H7 (cell line): ENCODE data around the gene EPHX1. TPM values are rescaled to one million over a fixed set of nuclear protein-coding genes. Genes with fewer than 3 reads are reported as not detected.

Experiments
- DNase-seq: peaks from one replicate; pipeline ENCODE4 v3.0.0; 2012
- H3K27me3 ChIP-seq: 2 replicates; pipeline ENCODE4 v1.6.0; 2011; ENCODE audit warnings: mild to moderate bottlenecking, low read length; ENCODE audit not compliant: control insufficient read depth, insufficient read depth
- H3K36me3 ChIP-seq: replicated peaks from 2 replicates; pipeline ENCODE4 v1.5.1; 2011; ENCODE audit warnings: low read length; ENCODE audit not compliant: control insufficient read depth, insufficient read depth
- H3K4me3 ChIP-seq: 2 replicates; pipeline ENCODE4 v1.5.1; 2011; ENCODE audit warnings: low read depth, mild to moderate bottlenecking, control low read depth, low read length, moderate library complexity; ENCODE audit not compliant: insufficient read depth
- total RNA-seq: library from RNA; depleted of rRNA; stranded (reverse); fragments of >200 nt; shearing (Covaris generic); gene quantifications from 2 replicates; pipeline ENCODE4 v1.2.3, GENCODE V29; 2014; rRNA removed

The EPHX1 gene
- total RNA-seq, 1 experiment from 2014 or later, result 52.1 TPM

- Histone ChIP-seq H3K4me3 (peak within 1 kb of the TSS; percentile 99), H3K27me3 (no peaks in the 10 kb centered on the region), H3K36me3 (peaks cover 11% of the 10 kb centered on the region)
- DNase-seq, result peak; percentile 68
Measured at GRCh38 chr1:225888898-225889601, 79.1 kb downstream of the EPHX1 start, which contains the start of gene LEFTY1. Gene LEFTY1 (minus strand): TSS chr1:225889146. CDS start chr1:225889066, 80 bp downstream.

- DNase-seq, result no peak
- no peak overlapping the region; the same call in 1 of the 2 replicates for H3K4me3 ChIP-seq
- no peaks in the 10 kb centered on the region for H3K27me3 ChIP-seq
- H3K36me3 ChIP-seq, result peaks cover 11% of the 10 kb centered on the region
Measured at GRCh38 chr1:225889743-225890142, 79.8 kb downstream of the EPHX1 start.

- peaks cover 11% of the 10 kb centered on the region for H3K36me3 ChIP-seq
- no peaks in the 10 kb centered on the region for H3K27me3 ChIP-seq
- DNase-seq, result peak; percentile 90
- no peak overlapping the region for H3K4me3 ChIP-seq
Measured at GRCh38 chr1:225890346-225891228, 80.7 kb downstream of the EPHX1 start.

- DNase-seq, result no peak
- no peak overlapping the region for H3K4me3 ChIP-seq
Measured at GRCh38 chr1:225891229-225891972, 81.5 kb downstream of the EPHX1 start.

GRCh38 chr1:225892307-225892706 is 82.4 kb downstream of the EPHX1 start:
- no peak for DNase-seq
- Histone ChIP-seq H3K27me3 (no peaks in the 10 kb centered on the region), H3K4me3 (no peak overlapping the region), H3K36me3 (peaks cover 4% of the 10 kb centered on the region; the same call in 1 of the 2 replicates)

More at GRCh38 chr1:225891229-225891972, 81.5 kb downstream of the EPHX1 start:
- peaks cover 9% of the 10 kb centered on the region for H3K36me3 ChIP-seq
- no peaks in the 10 kb centered on the region for H3K27me3 ChIP-seq

Other genes starting within 250 kb of the EPHX1 start
- 160 and 234 TPM in 2 replicates for gene ENAH, start 157.0 kb upstream of the EPHX1 start, total RNA-seq
- 647 and 743 TPM in 2 replicates for gene SRP9, start 32.3 kb upstream of the EPHX1 start, total RNA-seq
- gene TMEM63A, start 72.3 kb downstream of the EPHX1 start, total RNA-seq, result 101 and 154 TPM in 2 replicates
- 2,746 and 3,860 TPM in 2 replicates for gene LEFTY1, start 79.0 kb downstream of the EPHX1 start, total RNA-seq
- gene PYCR2, start 114.1 kb downstream of the EPHX1 start, total RNA-seq, result 308 and 356 TPM in 2 replicates
- gene LEFTY2, start 131.1 kb downstream of the EPHX1 start, total RNA-seq, result 971 and 2,272 TPM in 2 replicates
- 34.4 and 38.4 TPM in 2 replicates for gene SDE2, start 189.2 kb downstream of the EPHX1 start, total RNA-seq